MM.1S (cell line): Measurements from ENCODE around the gene CCDC194.

Experiments used
- DNase-seq: peaks from one replicate; pipeline ENCODE4 v3.0.0-alpha.2; 2015
- H2AFZ ChIP-seq: fragments of 300-600 bp; sonication (generic); 2 replicates; pipeline ENCODE4 v1.6.0; 2016; ENCODE audit warnings: antibody characterized with exemption, low read length
- H3F3A ChIP-seq: fragments of 300-600 bp; sonication (generic); 2 replicates; pipeline ENCODE4 v1.6.1; 2016; ENCODE audit warnings: mild to moderate bottlenecking, antibody characterized with exemption, low read length, moderate library complexity, mixed read lengths; ENCODE audit not compliant: insufficient read depth
- H3K27ac ChIP-seq: fragments of 300-600 bp; sonication (generic); 2 replicates; pipeline ENCODE4 v1.5.1; 2016; ENCODE audit warnings: mild to moderate bottlenecking, low read length
- H3K27me3 ChIP-seq: fragments of 300-600 bp; sonication (generic); replicated peaks from 2 replicates; pipeline ENCODE4 v1.6.0; 2016; ENCODE audit warnings: low read length; ENCODE audit not compliant: insufficient read depth
- H3K36me3 ChIP-seq: fragments of 300-600 bp; sonication (generic); replicated peaks from 2 replicates; pipeline ENCODE4 v1.6.1; 2016; ENCODE audit warnings: mild to moderate bottlenecking, low read length, mixed read lengths; ENCODE audit not compliant: insufficient read depth
- H3K4me1 ChIP-seq: fragments of 300-600 bp; sonication (generic); 2 replicates; pipeline ENCODE4 v1.6.1; 2016; ENCODE audit warnings: low read length, mixed read lengths
- H3K4me2 ChIP-seq: fragments of 300-600 bp; sonication (generic); 2 replicates; pipeline ENCODE4 v1.6.0; 2016; ENCODE audit warnings: low read depth, low read length
- H3K4me3 ChIP-seq: fragments of 300-600 bp; sonication (generic); 2 replicates; pipeline ENCODE4 v1.5.1; 2016; ENCODE audit warnings: low read length, mixed read lengths
- H3K79me2 ChIP-seq: fragments of 300-600 bp; sonication (generic); 2 replicates; pipeline ENCODE4 v1.6.1; 2016; ENCODE audit warnings: mixed run types, low read length, mixed read lengths
- H3K9ac ChIP-seq: fragments of 300-600 bp; sonication (generic); 2 replicates; pipeline ENCODE4 v1.6.1; 2016; ENCODE audit warnings: low read length, mixed read lengths
- H3K9me2 ChIP-seq: fragments of 300-600 bp; sonication (generic); replicated peaks from 2 replicates; pipeline ENCODE4 v1.6.1; 2016; ENCODE audit warnings: mild to moderate bottlenecking, low read length, mixed read lengths; ENCODE audit not compliant: insufficient read depth
- H3K9me3 ChIP-seq: fragments of 300-600 bp; sonication (generic); replicated peaks from 2 replicates; pipeline ENCODE4 v1.6.1; 2016; ENCODE audit warnings: mild to moderate bottlenecking, low read length, mixed read lengths; ENCODE audit not compliant: insufficient read depth
- H4K20me1 ChIP-seq: fragments of 300-600 bp; sonication (generic); 2 replicates; pipeline ENCODE4 v1.6.1; 2016; ENCODE audit warnings: mild to moderate bottlenecking, low read length, moderate library complexity, mixed read lengths; ENCODE audit not compliant: insufficient read depth
- CTCF ChIP-seq: fragments of 300-600 bp; sonication (generic); IDR thresholded peaks from 2 replicates; pipeline ENCODE4 v1.5.1; 2016; ENCODE audit warnings: antibody characterized with exemption, low read length, mixed read lengths
- EZH2 ChIP-seq: fragments of 300-600 bp; sonication (generic); optimal IDR thresholded peaks from 2 replicates; pipeline ENCODE3; 2017; ENCODE audit warnings: low read depth, mild to moderate bottlenecking, antibody characterized with exemption, low read length, mixed read lengths
- EZH2phosphoT487 ChIP-seq: fragments of 300-600 bp; sonication (generic); IDR thresholded peaks from 2 replicates; pipeline ENCODE4 v1.6.1; 2018; ENCODE audit warnings: antibody characterized with exemption, low read length

CCDC194 gene

GRCh38 chr19:17419154-17419620 lies 25.2 kb upstream of the CCDC194 start:
- H4K20me1 ChIP-seq, result no peaks in the 10 kb centered on the region
- H3K79me2 ChIP-seq, result no peaks in the 10 kb centered on the region
- peak overlapping the region; percentile 86 for H3K4me2 ChIP-seq
- H3K36me3 ChIP-seq, result no peaks in the 10 kb centered on the region
- no peaks in the 10 kb centered on the region for H3K9me3 ChIP-seq
- H2AFZ ChIP-seq, result peak overlapping the region; percentile 88
- peaks cover 14% of the 10 kb centered on the region for H3F3A ChIP-seq
- no peaks in the 10 kb centered on the region for H3K27me3 ChIP-seq
- H3K27ac ChIP-seq, result peak overlapping the region; percentile 49; the same call in 1 of the 2 replicates
- peak overlapping the region; percentile 54; the same call in 1 of the 2 replicates for H3K9ac ChIP-seq
- H3K9me2 ChIP-seq, result no peaks in the 10 kb centered on the region
- TF ChIP-seq CTCF (no peak), EZH2phosphoT487 (no peak), EZH2 (no peak)
- DNase-seq, result no peak
- H3K4me3 ChIP-seq, result peak overlapping the region; percentile 77
- H3K4me1 ChIP-seq, result peaks cover 3% of the 10 kb centered on the region; the same call in 1 of the 2 replicates

DNA sequence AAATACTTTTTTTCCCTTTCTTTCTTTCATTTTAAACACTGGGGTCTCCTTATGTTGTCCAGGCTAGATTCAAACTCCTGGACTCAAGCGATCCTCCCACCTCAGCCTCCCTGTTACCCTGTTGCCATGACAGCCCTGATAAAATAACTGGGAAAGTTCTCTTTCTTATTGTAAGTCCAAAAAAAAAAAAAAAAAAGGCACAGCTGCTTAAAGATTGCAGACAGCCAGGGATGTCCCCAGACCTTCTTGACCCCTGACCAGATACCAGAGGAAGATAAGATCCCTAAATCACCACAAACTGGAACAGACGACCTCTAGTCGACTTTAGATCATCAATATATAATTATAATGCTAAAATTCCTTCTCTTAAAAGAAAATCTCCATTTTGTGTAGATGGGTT lies 24.7 kb upstream of the CCDC194 start:
- no peak overlapping the region for H2AFZ ChIP-seq
- no peaks in the 10 kb centered on the region for H3K79me2 ChIP-seq
- H3K4me1 ChIP-seq, result peaks cover 3% of the 10 kb centered on the region; the same call in 1 of the 2 replicates
- H3K4me2 ChIP-seq, result peak overlapping the region; percentile 86; the same call in 1 of the 2 replicates
- H3K36me3 ChIP-seq, result no peaks in the 10 kb centered on the region
- no peaks in the 10 kb centered on the region for H3K9me3 ChIP-seq
- H3F3A ChIP-seq, result peaks cover 14% of the 10 kb centered on the region
- no peaks in the 10 kb centered on the region for H3K27me3 ChIP-seq
- no peak for DNase-seq
- no peak overlapping the region for H3K27ac ChIP-seq
- no peaks in the 10 kb centered on the region for H3K9me2 ChIP-seq
- H3K4me3 ChIP-seq, result no peak overlapping the region
- H3K9ac ChIP-seq, result no peak overlapping the region
- H4K20me1 ChIP-seq, result no peaks in the 10 kb centered on the region
- TF ChIP-seq EZH2phosphoT487 (no peak), EZH2 (no peak), CTCF (no peak)

DNA sequence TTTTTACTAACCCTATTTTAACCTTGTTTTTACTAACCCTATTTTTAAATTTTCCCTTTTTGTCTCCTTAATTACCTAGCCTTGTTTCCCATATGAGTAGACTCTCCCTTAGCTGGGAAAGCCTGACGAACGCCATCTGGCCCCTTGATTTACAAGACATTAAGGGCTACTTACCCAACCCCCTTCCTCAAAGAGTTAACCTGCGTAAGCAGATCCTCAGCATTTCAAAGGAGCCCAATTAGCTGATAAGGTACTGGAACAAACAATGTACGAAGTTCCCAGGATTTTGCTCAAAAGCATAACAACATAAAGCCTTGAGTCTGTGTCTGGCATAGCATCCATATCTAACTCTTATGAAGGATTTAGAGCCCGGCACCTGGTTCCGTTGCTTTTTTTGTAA lies 21.1 kb upstream of the CCDC194 start:
- Histone ChIP-seq H3K27ac (no peak overlapping the region), H3K4me3 (no peak overlapping the region), H3K4me1 (peaks cover 10% of the 10 kb centered on the region; the same call in 1 of the 2 replicates), H3K4me2 (no peak overlapping the region), H4K20me1 (no peaks in the 10 kb centered on the region), H3K9me3 (no peaks in the 10 kb centered on the region), H3F3A (peaks cover 10% of the 10 kb centered on the region; the same call in 1 of the 2 replicates), H3K36me3 (no peaks in the 10 kb centered on the region), H3K79me2 (peaks cover 9% of the 10 kb centered on the region; the same call in 1 of the 2 replicates), H2AFZ (no peak overlapping the region), H3K9me2 (no peaks in the 10 kb centered on the region), H3K27me3 (no peaks in the 10 kb centered on the region), H3K9ac (no peak overlapping the region)
- DNase-seq, result no peak
- no peak for TF ChIP-seq CTCF
- no peak for TF ChIP-seq EZH2
- no peak for TF ChIP-seq EZH2phosphoT487
